Smooth muscle cell of the brain vasculature (primary cell): Measurements from ENCODE around the gene ZNF548.
"Not testable (repeated sequence)": the region's sequence is repeated elsewhere in the genome, so short reads cannot be mapped to it uniquely, and the experiment has no call there.

Source experiments
- DNase-seq: peaks from one replicate; pipeline ENCODE4 v3.0.0-alpha.2; 2012; ENCODE audit warnings: low read depth, low spot score

ZNF548 gene

GRCh38 chr19:57389730-57390598 lies at the start of gene ZNF548:
Gene ZNF548 (plus strand): TSS chr19:57389854. CDS start chr19:57390100, 246 bp downstream.
- DNase-seq = peak; percentile 97

DNA sequence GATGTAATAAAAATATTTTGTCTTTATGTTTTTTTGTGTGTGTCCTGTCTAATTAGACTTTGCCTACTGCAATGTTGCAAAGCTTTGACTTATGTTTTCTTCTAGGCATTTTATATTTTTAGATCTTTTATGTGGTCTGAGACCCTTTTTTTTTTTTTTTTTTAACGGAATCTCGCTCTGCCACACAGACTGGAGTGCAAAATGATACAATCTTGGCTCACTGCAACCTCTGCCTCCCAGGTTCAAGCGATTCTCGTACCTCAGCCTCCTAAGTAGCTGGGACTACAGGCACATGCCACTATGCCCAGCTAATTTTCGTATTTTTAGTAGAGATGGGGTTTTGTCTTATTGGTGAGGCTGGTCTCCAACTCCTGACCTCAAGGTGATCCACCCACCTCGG lies 47.1 kb upstream of the ZNF548 start:
- no peak for DNase-seq

DNA sequence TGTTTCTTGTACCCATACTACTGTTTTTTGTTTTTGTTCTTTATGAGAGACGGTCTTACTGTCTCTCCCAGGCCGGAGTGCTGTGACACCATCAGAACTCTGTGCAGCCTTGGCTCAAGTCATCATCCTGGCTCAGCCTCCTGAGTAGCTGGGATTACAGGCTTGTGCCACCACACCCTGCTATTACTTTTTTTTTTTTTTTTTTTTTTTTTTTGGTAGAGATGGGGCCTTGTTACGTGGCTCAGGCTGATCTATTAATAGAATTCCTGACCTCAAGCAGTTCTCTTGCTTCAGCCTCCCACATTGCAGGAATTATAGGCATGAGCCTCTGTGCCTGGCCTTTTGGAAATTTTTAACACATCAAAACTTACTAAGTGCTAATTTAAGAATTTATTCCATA lies 41.5 kb upstream of the ZNF548 start:
- no peak for DNase-seq

- DNase-seq = peak; percentile 84
These were observed 38.5 kb upstream of the ZNF548 start, which contains the start of gene ZNF304 for GRCh38 chr19:57350877-57351805. Gene ZNF304 (plus strand): TSS chr19:57351271. CDS start chr19:57351665, 394 bp downstream.

DNA sequence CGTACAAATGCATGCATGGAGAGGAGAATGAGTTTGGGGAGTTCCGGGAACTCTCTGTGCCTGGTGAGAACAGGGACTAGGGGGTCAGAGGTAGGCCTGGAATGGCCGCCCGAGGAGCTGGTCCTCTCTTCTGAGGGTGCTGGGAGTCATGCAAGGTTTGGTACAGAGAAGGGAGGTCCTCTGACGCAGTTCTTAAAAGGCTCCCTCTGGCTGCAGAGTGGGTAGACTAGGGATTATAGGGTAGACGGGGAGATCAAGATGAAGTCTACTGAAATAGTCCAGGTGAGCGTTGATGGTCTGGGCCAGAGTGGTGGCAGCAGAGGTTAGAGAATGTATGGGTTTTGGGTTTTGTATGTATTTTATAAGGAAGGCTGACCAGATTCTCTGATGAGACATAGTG lies 37.8 kb upstream of the ZNF548 start:
- no peak for DNase-seq

DNA sequence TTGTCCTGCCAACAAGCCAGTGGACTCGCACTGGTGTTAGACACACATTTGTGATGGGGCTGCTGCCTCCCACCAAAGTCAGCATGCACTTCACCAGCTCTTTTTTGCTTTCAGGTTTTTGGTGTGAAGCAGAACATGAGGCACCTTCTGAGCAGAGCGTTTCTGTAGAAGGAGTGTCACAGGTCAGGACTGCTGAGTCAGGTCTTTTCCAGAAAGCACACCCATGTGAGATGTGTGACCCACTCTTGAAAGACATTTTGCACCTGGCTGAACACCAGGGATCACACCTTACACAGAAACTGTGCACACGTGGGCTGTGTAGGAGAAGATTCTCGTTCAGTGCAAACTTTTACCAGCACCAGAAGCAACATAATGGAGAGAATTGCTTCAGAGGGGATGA lies 33.7 kb upstream of the ZNF548 start:
- DNase-seq = no peak

- DNase-seq = no peak
These were observed 32.2 kb upstream of the ZNF548 start for GRCh38 chr19:57357406-57357805.

GRCh38 chr19:57359300-57359699 lies 30.4 kb upstream of the ZNF548 start:
- DNase-seq = no peak

DNA sequence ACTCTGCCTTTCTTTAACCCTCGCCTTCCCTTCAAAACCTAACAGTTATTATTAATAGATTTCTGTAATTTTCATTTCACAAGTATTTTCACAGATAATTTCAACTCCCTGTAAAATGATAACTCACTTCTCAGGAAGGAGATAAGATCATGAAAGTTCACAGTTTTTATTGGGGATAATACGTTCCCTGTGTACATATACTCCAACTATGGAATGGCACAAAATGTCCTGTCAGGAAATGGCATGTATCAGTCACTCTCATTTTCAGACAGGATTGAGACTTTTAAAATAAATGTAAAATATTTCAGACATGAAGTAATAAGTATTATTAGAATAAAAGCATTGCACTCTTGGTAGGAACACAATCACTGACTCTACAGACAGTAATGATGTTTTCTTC lies 27.2 kb upstream of the ZNF548 start:
- DNase-seq = no peak

GRCh38 chr19:57362997-57363687 lies 26.5 kb upstream of the ZNF548 start, which contains the start of the genes TRAPPC2B and ZNF547:
Gene TRAPPC2B (plus strand): TSS chr19:57363551. CDS start chr19:57364834, 1,283 bp downstream.
Gene ZNF547 (plus strand): TSS chr19:57363551. CDS start chr19:57368556, 5,005 bp downstream.
- DNase-seq = peak; percentile 98

DNA sequence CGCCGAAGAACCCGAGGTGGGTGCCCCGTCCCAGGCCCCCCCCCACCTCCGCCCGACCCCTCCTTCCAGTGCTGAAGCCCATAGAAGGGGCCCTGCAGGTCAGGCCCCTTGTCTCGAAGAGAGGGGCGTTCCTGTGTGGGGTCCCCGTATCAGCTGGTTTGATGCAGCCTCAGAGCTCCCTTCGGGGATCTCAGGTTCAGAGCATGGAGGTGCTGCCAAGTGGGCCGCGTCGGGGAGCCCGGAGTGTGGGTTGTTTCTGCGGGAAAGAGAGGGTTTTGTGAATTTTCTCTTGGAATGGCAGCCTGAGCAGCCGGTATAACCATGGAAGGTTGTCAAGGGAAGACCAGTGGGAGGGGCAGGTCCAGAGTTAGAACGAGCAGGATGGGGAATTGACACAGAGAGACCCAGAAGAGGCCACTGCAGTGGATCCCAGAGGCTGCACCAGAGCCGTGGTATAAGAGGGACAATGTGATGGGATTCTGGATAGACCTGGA lies 25.9 kb upstream of the ZNF548 start:
- no peak for DNase-seq

DNA sequence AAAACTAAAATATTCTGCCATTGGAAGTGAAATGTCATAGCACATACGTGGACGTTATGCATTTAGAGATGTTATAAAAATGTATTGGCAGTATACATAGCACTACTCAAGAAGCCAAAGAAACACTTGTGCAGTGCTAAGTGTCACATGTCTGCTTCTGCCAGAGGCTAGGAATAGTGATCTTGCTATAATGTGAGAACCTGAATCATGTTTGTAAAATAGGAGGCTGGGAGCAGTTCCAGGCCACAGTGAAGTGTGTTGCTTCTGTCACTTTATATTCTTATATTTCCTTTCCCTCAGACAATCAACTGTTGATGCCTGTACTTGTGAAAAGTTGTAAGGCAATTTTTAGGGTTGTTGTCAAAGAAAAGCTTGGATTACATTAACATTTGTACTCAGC lies 22.9 kb upstream of the ZNF548 start:
- DNase-seq = no peak

- no peak for DNase-seq
These were observed 15.5 kb upstream of the ZNF548 start for GRCh38 chr19:57374179-57374578.

DNA sequence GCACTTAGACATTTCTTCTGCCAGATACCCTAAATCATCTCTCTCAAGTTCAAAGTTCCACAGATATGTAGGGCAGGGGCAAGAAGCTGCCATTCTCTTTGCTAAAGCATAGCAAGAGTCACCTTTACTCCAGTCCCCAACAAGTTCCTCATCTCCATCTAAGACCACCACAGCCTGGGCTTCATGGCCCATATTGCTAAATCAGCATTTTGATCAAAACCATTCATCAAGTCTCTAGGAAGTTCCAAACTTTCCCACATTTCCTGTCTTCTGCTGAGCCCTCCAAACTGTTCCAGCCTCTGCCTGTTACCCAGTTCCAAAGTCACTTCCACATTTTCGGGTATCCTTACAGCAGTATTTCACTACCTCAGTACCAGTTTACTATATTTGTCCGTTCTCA lies 15.0 kb upstream of the ZNF548 start:
- DNase-seq = not testable (repeated sequence)

DNA sequence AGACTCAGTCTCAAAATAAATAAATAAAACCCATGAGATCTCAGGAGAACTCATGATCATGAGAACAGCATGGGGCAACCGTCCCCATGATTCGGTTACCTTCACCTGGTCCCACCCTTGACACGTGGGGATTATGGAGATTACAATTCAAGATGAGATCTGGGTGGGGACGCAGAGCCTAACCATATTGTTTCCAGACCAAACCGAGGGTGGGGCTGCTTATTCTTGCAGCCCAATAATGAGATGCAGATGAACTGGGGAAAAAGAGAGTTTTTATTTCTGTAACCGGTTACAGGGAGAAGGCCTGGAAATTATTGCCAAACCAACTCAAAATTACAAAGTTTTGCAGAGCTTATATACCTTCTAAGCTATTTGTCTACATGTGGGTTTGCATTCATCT lies 13.5 kb upstream of the ZNF548 start:
- no peak for DNase-seq

DNA sequence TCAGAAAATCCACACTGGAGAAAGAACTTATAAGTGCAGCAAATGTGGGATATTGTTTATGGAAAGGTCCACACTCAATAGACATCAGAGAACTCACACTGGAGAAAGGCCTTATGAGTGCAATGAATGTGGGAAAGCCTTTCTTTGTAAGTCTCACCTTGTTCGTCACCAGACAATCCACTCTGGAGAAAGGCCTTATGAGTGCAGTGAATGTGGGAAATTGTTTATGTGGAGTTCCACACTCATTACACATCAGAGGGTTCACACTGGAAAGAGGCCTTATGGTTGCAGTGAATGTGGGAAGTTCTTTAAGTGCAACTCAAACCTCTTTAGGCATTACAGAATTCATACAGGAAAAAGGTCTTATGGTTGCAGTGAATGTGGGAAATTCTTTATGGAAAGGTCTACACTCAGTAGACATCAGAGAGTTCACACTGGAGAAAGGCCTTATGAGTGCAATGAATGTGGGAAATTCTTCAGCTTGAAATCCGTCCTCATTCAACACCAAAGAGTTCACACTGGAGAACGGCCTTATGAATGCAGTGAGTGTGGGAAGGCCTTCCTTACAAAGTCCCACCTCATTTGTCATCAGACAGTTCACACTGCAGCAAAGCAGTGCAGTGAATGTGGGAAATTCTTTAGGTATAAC lies 12.0 kb upstream of the ZNF548 start:
- no peak for DNase-seq

GRCh38 chr19:57380923-57381322 lies 8.7 kb upstream of the ZNF548 start:
- no peak for DNase-seq

GRCh38 chr19:57382806-57383488 lies 6.7 kb upstream of the ZNF548 start:
- DNase-seq = no peak

GRCh38 chr19:57389194-57389729 lies 392 bp upstream of the ZNF548 start:
- DNase-seq = no peak

DNA sequence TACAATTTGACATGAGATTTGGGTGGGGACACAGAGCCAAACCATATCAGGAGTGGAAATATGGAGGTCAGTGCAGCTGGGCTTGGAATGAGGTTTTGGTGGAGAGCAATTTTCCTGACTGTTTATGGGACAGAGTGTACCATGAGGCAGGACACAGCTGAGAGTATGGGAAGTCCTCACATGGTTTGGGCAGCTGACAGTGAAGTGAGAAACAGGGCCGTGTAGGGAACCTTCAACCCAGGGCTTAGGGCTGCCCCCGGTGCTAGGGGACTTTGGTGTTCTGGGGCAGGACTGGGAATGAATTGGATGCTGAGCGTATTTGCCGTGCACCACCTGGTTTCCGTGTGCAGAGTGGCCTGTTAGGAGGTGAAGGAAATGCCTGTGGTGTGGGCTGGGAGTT lies 6.1 kb downstream of the ZNF548 start:
- no peak for DNase-seq
